GM21723 (cell line): ENCODE results near the gene ACE2.

Experiments used
- ATAC-seq: cut with Tn5 transposase; IDR thresholded peaks from one replicate; pipeline ENCODE4 v1.9.1; 2021; ENCODE audit warnings: mild to moderate bottlenecking, moderate library complexity; ENCODE audit not compliant: unreplicated experiment

ACE2 gene

DNA sequence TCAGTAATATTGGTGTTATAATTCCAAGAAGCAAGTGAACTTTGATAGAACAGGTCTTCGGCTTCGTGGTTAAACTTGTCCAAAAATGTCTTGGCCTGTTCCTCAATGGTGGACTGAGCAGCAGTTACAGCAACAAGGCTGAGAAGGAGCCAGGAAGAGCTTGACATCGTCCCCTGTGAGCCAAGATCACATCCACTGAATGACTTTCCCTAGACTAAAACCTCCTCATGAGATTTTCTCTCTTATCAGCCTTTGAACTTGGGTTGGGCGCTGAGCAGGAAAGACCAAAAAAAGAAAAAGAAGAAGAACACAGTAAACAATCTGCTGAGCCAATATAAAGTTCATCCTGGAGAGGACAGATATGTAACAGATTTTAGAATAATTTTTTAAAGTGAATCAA is at the start of gene ACE2:
Gene ACE2, minus strand, starts transcription at position 216 of the 400 bp plus-strand sequence. Its CDS starts 49 bp downstream, at position 167.
- ATAC-seq, result no peak

DNA sequence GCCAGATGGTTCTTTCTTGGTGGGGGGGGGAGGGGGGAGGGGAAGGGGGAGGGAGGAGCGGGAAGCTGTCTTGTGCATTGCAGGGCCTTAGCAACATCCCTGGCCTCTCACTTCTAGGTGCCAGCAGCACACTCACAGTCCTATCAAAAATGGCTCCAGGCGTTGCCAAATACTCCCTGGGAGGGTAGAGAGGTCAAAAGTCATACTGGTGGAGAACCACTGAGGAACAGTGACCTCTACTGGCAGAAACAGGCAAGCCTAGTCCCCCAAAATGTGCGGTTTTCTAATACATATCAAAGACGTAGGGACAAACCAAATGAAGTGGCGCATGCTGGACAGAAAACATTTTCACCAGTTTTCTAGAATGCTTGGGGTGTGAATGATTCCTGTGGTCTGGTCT is 46.8 kb upstream of the ACE2 start:
- ATAC-seq, result peak; percentile 49

DNA sequence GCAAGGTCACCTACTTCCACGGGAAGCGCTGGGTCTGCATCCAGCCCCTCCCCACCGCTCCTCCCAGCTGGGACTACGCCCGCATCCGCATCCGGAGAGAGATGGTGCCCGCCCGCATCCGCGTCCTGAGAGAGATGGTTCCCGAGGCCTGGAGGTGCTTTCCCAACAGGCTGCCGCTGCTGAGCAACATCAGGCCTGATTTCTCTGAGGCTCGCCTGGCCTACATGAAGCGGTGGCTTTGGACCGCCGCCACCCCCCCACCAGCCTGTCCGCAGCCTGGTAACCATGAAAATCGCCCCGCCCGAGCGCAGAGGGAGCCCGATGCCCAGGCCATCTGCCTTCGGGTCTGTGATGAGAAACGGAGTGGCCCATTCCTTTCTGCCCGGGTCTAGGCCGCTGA is 45.8 kb upstream of the ACE2 start:
- no peak for ATAC-seq

DNA sequence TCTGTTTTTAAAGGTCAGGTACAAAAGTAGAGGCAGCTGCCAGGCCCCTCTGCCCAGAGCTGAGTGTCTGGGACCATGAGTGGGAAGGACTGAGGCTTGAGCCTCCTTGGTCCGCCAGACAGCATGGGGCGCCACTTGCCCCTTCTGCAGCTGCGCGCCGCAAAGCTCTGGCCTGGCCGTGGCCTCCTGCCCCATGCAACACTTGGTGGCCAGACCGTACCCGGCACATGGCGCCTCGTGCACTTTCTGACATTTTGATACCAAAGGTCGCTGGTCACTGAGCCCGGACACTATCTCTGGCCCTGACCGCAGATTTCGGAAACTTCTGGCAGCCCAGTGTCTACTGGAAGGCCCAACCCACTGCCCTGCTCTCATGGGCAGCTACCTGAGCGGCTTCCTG is 45.3 kb upstream of the ACE2 start:
- ATAC-seq, result no peak

DNA sequence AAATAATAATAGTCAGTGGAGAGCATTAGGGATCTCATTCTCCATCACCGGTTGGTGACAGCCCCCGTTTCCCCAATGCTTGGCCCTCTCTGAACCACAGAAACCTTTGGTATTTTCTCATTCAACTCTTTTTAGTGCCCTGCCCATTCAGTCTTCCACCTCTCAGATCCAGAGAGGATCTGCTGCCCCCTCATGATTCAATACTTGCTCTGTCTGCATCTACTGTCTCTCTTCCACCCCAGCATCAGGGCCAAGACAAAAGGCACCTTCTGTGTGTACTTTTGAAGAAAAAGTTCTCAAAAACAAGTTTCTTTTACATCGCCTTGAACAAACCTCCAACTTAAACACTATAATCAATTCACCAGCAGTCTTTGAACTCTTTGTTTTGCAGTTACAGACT is 44.5 kb upstream of the ACE2 start:
- ATAC-seq, result no peak

DNA sequence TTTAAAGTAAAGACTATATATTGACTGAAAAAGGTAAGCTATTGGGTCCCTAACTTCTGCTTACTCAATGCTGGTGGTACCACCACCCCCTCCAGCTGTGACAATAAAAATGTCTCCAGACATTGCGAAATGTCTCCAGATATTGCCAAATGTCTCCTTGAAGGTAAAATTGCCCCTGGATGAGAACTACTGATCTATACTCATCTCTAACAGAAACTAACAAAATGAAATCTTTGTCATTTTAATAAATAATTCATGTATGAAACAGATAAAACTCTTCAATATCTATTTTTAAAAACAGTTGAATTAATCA is 43.8 kb upstream of the ACE2 start:
- no peak for ATAC-seq

DNA sequence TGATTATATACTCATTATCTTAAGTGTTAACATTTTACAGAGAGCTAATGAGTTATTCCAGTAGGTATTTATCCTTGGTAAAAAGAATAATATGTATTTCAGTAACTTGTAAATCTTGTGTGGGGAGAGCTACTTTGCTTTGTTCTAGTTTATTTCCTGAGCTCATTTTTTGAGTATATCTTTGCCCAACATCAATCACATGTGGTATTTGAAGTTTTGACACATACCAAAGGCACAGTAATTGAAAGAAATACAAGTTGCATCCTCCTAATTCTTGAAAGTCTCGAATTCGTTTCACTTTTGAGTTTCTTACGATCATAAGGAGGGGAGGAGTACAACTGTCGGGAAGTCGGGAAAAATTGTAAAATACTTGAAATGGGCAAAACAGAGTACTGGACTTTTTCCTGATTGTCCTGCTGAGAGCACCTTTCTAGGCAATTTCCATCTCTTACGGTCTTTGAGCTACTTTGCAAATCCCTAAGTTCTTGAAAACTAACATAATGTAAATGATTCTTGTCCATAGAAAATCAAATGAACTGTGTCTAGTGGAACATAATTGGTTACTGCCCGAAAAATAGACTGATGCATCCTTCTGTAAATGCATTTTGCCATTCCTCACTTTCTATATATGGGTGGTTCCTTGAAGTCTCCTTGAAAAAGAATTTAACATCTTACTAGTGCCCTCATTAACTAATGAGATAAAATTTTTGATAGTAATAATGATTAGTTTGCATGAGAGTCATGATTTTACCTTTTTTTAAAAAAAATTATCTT is 43.2 kb upstream of the ACE2 start:
- ATAC-seq, result no peak

DNA sequence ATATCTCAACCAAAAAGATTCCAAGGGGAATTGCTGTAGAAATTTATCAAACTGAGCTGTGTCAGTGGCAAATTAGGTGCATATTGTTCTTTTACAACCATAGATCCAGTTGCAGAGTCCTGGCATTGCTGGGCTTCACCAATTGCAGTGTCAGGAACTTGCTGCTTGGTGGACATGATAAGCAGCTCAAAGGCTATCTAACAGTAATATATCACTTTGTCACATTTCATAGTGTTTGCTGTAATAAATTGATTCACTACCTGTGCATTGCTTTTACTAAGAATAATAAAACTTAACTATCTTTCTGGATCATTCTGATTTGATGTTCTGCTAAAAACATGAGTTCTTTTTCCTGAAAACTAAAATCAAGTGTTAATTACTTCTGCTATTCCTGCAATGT is 30.9 kb upstream of the ACE2 start:
- no peak for ATAC-seq

DNA sequence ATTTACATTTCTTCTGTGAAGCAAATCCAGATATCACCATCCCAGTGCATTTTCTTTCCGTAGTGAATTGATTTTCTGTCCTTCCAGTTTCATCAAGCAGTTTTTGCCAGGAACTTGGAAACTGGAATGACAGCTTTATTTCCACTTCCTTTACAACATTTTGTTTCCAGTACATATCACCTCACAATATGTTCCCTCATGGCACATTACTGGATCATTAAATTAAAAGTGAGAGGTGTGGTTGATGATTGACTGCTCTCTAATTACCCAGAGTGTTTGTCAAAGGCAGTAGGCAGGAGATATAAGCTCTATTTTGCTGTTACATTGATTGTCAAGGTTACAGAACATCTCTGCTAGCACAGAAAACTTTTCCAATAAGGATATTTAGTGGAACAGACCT is 22.3 kb upstream of the ACE2 start:
- ATAC-seq, result no peak

DNA sequence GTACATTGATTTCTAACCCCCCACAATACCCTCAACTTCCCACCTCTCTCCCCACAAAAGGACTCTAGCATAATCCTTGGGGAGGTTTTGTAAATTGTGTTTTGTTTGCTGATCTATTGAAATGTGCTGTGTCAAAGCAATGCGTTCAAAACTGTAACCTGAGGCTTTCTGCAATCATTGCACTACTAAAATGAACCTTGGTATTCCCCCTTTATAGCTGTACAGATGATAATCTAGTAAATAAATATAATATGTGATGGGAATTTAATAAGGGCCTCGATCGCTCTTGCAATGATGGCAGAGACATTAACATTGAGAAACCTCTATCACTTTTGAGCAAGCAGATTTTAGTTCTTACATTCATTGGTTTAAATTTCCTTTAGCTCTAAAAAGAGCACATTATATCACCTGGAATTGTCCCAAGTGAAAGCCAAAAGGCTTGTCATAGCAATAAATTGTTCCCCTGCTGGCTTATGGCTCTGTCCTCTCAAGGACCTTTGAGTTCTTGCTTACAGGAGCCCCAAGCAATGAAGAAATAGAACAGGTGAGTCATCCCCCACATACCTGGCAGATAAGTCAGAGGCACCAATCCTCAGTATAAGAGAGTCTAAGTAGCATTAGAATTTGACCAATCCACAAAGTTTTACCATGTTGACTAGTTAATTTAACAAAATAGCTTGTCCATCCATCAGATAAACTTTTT is 18.4 kb upstream of the ACE2 start:
- no peak for ATAC-seq

DNA sequence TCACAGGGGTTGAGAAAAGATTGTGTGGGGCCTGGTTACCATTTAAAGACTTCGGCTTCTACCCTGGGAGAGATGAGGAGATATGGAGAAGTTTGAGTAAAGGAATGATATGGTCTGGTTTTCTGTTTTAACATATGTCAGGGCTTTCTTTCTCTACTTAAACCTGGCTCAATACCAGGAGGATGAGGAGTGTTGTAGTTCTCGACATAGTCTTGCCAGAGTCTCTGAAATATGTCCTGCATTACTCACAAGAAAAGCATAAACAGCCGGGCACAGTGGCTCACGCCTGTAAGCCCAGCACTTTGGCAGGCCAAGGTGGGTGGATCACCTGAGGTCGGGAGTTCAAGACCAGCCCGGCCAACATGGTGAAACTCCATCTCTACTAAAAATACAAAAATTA is 16.4 kb upstream of the ACE2 start:
- no peak for ATAC-seq

DNA sequence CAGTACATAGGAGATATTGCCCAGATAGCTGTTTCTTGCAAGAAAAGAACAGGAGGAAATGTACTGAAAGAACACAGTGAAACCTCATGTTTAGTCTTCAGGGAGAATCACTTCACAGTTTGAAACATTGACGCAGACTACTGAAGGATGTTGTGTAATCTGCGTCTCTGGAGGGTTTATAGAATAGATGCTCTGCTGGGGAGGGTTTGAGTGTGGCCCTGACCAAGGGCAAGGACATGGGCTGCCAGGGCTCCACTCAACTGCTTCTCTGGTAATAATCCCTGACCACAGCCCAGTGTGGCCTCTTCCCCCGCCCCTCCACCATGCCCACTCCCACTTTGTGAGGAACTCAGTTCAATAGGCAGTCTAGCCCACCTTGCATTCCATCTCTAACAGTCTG is 15.8 kb upstream of the ACE2 start:
- no peak for ATAC-seq

DNA sequence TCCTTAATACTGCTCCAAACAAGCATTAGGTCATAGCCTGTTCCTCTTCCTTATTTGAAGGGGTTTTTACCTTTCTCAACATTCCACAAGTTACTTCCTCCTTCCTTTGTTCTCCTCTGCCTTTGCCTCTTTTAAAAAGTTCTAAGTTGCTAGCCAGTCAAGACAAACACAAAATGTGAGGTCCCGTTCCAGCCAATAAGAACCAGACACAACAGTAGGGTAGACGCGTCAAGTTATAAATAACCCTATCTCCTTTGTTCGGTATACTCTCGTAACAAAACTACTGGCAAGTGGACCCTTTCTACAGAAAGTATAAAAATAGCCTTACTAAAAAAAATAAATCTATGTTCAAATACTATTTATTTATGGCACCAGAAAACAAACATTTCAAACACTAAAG is 6.3 kb upstream of the ACE2 start:
- no peak for ATAC-seq

DNA sequence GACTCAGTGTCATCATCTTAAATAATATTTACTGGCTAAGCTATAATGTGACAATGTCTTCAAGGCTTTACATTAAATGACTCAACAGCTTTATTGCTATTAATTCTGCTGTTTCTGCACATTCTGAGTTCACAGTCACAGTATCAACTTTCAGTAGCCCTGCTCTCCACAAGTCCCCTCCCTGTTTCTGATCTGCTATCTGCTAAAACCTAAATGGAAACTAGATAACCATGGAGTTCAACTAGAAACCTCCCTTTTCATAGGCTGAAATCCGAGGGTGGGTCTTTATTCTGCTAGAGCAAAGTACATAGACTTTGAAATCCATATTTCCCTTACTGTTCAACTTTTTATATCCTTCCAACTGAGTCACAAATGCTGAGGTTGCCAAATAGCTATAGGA is 5.4 kb upstream of the ACE2 start:
- ATAC-seq, result no peak

DNA sequence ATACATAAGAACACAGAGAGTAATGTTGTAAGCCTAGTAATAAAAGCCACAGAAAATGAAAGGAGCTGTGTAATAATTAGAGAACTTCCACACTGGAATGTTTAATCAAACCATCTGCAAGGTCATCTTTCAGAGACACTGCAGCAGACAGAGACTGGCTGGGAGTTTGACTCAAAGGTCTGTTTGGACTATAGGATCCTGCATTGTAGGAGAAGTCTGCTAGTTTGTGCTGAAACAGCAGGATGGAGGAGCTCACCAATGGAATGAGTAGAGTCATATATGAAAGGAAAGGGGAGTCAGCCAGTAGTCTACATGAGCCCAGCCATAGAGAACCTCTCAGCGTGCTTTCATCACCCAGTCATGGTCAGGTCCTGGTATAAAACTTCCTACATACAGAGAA is 4.5 kb upstream of the ACE2 start:
- no peak for ATAC-seq

DNA sequence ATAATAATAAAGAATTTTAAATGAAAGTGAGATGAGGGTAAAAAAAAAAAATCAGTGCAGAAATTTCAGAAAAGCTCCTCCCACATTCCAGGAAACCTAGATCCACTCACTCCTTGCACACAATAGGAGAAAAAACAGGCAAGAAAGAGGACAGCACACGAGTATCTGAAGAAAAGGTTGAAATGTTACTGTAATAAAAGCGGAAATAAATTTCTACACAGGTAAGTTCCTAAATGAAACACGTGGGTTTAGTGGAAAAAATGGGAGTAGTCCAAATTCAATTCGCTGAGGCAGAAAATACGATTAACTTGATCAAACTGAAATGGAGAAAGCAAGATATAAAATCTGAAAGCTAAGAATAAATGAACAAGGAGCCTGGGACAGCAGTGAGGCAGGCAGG is 2.0 kb upstream of the ACE2 start:
- no peak for ATAC-seq

DNA sequence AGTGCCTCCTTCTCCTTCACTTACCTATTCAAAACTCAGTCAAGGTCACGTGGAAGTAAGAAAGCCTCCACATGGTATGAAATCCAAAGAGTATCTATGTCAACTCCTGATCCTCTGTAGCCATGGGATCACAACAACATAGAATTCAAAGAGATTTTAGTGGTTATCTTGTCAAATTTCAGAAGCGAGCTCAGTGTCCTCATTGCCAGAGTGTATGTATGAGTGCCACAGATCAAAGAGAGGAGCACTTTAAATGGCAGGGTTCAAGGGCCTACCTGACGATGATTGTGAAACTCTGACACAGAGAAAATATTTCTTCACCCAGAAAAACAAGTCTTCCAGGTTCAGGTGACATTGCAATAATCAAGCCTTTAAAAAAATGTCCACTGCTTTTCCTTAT is 1.2 kb upstream of the ACE2 start:
- ATAC-seq, result no peak

DNA sequence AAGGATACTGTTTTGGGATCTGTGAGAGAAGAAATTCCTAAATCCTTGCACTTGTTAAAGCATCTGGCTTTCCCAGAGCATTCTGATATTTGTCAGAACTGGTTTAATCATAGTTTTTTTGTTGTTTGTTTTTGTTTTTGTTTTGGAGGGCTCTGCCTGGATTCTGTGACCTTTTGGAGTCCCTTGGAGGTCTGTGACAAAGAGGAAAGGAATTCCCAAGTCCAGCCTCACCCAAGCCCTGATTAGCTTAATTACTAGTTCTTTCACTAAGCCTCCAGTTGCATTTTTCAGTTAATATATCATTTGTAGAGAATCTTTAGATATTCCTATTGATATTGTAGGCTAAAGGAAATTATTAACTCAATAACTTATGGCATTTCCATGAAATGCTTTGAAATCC is 711 bp downstream of the ACE2 start:
- no peak for ATAC-seq

DNA sequence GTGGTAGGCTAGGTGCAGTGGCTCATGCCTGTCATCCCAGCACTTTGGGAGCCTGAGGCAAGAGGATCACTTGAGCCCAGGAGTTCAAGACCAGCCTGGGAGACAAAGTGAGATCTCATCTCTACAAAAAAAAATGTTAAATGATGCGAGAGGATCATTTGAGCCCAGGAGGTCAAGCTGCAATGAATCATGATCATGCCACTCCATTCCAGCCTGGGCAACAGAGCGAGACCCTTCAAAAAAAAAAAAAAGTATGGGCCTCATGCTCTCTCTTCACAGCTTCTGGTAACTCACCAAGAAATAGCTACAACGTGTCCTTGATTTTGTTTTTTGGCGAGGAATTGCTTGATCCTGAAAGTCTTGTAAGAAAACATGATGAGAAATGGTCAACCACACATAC is 1.3 kb downstream of the ACE2 start:
- ATAC-seq, result no peak

DNA sequence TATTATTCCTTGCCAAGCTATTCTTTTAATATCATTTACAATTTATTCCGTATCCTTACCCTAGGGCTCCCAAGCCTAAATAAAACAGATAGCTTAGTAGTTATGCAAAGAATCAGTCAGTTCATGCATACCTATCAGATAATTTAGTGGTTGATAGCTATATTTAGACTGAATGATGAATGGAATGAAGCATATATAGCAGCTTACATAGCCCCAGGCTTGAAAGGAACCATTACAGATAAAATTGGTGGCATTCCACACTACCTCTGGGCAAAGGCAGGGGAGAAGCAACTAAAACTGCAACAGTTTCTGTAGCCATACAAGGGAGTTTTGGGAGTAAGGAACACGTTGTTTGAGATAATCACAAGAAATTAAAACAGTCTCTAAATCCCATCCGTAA is 2.7 kb downstream of the ACE2 start:
- no peak for ATAC-seq

DNA sequence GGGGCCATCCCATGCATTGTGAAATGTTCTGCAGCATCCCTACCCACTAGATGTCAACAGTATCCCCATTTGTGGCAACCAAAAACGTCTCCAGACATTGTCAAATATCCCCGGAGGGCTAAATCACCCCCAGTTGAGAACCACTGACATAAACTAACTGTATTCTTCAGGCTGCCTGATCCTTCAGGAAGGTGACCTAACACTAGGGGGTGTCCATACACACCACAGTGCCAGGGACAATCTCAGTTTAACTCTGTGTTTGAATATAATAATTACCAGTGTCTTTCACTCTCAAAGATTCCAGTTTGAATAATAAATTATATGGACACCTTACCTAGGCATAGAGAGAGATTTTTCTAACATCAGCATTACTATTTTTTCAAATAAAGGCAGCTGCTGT is 6.4 kb downstream of the ACE2 start:
- no peak for ATAC-seq

DNA sequence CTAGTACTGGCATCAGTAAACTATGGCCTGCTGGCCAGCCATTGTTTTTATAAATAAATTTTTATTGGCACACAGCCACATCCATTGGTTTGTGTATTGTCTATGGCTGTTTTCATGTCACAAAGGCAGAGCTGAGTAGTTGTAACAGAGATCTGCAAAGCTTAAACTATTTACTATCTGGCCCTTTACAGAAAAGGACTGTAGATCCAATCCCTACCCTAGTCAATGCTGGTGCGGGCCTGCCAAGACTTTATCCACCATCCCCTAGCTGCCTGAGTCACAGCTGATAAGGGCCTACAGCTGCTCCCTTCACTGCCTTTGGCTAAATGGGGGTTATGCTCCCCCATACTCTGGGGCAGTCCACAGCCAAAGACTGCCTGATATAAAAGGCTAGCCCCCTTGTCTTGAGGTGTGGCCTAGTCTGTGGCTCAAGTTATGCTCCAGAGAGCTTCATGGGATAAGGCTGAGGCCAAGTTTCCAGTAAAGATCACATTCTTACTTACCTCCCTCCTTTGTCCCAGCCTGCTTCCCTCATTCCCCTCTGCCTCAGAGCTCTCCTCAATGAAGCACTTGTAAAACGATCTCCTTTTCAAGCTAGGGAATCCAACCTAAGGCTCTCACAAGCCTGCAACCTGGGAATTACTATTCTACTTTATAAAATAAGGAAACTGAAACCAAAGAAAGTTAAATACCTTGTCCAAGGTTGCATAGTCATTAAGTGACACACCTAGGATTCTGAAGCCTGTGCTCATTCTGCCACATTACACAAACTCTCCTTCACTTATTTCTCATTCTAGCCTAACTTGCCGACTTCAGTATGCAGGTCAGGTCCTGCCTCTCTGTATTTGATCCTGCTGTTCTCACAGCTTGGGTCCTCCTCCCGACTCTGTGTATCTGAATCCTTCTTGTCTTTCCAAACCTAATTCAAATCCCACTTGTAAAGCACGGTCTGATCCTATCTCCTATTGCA is 20.7 kb downstream of the ACE2 start:
- ATAC-seq, result no peak
